G401.6 (cell line): ENCODE measurements around the gene PRKCD.
"Not testable (repeated sequence)": the region's sequence is repeated elsewhere in the genome, so short reads cannot be mapped to it uniquely, and the experiment has no call there.

Experiments used
- FAIRE-seq: peaks from 2 replicates; lab custom pipeline; 2012; peaks lifted over from hg19 to GRCh38; lab: Jason Lieb, UNC

Gene PRKCD

DNA sequence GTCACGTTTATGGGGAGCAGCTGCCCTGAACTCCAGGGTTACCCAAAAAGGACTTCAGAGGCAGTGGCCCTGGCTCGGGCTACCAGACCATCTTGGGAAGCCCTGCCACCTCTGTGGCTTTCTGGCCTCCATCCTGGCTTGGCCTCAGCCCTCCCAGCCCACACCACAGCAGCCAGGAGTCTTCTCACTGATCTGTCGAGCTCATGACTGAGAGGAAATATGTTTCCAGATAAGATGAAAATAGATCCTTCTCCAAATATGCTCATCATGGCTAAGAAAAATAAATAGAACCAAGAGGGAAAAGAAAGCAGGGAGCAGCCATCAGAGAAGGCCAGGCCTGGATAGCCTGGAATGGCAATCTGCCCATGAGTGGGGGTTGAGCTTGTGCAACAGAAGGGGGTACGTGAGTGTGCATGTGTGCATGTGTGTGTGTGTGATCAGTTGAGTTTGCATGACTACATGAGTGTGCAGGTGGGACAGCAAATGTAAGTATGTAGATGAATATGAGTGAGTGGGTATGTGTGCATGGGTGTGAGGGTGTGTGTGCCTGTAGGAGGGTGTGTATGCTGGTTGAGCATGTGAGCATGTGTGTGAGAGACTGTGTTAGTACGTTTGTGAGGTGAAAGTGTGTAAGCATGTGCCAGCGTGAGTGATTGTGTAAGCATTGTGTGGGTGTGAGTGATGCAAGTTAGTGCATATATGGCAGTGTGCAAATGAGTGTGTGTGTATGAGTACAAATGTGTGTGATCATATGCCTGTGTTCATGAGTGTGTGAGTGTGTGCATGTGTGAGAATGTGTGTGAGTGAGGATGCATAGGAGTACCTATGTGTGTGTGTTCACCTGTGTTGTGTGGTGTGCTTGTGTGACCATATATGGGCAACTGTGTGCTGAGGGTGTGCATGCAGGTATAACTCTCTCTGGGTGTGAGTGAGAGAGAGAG lies 20.8 kb upstream of the PRKCD start:
- no peak for FAIRE-seq

DNA sequence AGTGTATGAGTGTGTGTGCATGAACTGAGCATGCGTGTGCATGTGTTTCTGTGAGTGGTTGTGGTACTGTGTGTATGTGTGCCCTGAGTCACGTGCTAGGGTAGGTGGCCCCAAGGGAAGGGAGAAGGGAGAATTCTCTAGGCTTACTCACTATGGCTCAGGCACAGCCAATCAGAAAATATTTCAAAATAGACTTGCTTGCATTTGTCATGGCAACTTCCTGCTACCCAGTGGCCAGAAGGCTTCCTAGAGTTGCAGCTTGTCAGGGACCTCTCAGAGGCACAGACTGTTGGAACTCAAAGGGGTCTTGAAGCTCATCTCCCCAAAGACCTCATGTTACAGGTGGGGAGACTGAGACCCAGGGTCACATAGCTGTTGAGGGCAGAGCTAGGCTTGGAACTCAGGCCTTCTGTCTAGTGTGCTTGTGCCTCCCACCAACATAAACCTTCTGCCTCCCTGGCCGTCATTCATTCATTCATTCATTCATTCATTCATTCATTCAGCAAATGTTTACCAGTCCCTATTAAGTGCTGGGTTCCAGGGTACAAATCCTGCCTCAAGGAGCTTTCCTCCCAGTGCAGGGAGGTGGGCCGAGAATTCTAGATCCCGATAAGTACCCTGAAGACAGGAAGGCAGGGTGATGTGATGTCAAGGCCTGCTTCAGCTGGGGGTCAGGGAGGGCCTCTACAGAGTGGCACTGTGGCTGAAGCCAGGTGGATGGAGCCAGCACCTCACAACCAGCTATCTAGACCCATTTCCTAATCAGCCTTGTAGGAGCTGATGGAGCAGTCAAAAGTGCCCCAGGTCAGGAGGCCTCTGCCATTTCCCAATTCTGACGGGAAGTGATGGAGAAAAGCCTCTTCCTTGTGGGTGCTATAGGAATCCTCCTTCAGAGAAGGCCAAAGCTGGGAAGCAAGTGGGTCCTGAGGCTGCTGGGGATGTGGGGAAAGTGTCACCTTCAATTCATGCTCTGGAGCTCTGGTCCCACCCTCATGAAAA lies 19.9 kb upstream of the PRKCD start:
- FAIRE-seq: no peak

DNA sequence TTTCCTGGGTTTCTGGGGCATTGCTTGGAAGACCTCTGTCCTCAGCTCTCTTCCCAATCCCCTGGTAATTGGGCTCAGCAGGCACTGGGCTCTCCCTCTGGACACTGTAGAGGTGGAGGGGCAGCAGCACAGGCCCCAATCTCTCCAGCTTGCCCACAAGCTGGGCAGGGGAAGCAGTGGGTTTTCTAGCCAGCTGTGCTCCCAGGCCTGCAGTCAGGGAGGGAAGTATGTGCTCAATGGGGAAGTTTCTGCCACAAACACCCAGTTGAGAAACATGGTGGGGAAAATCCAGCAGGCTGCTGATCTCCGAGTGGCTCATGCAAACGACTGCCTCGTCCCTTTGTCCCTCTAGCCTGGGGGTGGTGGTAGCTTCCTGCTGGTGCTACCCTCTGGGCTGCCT lies 18.0 kb upstream of the PRKCD start:
- FAIRE-seq: no peak

DNA sequence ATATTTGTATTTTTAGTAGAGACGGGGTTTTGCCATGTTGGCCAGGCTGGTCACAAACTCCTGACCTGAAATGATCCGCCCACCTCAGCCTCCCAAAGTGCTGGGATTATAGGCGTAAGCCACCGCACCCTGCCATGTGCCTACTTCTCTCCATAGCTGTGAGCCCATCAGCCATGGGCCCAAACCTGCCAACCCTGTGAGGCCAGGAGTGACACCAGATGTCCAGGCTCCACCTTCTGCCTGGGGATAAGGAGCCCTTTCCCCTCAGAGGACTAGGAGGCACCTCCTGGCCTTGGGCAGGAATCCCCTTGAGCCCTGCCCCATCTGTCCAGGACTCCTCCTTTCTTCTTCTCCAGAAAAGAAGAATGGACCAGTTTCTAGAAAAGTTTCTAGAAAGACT lies 16.6 kb upstream of the PRKCD start:
- no peak for FAIRE-seq

DNA sequence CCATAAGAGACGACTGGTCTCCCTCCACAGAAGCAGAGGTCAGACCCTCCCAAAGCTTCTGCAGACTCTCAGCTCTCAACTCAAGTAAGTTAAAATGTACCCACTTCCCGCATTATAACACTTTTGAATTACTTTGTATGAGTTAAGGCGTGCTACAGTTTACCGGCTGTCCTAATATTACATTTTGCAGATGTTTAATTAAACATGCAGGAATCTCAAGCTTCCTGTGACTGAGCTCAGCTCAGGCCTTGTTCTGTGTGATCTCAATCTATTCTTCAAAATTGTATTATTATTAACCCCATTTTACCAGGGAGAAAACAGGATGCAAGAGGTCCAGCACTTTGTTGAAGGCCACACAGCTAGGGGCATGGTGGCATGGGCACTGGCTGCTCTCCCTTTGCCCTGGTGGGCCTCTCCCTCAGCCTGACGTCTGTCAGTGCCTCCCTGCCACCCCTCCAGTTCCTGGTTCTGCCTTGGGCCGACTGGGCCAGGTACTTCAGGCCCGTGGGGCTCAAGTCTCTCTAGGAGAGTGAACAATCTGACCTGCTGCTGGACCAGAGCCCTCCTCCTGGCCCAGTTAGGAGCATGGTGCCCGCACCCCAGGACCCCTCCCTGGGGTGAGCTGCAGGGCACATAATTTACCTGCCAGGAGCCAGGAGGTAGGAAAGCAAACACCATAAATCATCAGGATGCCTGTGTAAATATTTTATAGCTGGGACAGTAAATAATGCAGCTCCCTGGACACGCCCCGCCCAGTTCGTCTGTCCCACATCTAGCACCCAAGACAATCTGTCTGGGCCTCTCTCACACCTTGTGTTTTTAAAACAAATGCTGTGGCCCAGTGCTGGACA lies 15.9 kb upstream of the PRKCD start:
- no peak for FAIRE-seq

DNA sequence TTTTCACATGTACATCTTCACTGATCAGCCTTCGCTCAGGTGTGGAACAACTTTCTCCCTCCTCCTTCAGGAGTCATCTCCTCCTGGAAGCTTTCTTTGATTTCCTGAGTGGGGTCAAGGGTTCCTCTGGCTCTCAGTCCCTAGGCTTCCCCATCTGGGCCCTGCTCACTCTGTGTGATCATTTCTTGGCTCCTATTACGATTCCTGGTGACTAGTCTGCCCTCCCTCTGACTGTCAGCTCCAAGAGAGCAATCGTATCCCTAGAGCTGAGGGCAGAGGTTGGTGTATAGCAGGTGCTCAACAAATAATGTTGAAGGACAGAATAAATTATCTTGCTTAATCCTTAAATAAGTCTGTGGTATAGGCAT lies 15.3 kb upstream of the PRKCD start:
- no peak for FAIRE-seq

DNA sequence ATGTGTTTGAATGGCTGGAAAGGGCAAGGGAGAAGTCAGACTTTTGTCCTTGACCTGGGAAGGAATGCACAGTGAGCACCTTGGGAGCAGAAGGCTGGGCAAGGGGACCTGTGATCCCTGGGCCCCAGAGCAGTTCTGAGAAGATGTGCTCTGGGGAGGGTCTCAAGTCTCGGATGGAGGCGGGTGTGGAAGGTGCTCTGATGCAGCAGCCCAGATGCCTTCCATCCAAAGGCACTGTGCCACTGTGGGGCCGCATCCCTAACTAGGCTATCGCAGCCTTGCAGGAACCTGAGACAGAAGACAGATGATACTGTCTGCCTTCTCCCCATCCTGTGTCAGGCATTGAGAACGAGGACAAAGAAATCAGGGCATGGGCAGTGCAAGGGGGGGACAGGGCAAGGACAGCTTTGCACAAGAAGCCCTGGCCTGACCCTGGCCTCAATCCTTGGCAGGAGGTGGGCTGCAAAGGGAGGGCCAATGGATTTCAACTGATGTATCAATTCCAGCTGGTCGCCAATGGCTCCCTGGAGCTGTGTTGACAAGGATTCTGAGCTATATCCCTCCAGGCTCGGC lies 14.6 kb upstream of the PRKCD start:
- no peak for FAIRE-seq

DNA sequence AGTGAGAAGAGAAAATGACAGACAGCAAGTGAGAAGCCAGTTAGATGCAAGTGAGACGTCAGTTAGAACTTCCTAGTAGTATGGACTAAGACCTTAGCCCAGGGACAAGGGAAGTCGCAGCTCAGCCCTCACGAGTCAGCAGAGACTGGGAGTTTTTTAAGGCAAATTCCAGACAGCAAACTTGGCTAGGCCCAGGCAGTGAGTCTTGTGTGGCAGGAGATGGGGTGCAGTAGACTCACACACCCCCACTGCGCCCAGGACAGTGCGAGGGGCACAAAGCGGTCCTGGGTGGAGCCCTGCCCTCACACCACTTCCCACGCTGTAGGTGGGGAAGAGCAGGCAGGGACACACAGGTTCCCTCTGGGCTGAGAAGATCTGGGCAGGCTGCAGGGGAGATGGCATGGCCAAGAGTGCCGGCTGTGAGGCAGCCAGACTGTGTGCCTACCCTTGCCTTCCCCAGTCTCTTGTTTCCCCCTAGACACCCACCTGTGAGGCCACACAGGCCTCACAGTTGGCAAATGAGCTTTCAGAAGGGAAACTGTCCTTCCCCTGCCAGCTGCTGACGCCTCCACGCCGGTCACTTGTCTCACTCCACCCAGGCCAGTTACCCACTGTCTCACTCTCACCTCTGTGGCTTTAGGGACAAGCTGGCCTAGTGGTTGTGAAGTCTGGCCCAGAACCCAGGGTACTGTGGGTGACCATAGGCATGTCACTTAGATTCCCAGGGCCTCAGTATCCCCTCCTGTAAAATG lies 13.7 kb upstream of the PRKCD start:
- no peak for FAIRE-seq

DNA sequence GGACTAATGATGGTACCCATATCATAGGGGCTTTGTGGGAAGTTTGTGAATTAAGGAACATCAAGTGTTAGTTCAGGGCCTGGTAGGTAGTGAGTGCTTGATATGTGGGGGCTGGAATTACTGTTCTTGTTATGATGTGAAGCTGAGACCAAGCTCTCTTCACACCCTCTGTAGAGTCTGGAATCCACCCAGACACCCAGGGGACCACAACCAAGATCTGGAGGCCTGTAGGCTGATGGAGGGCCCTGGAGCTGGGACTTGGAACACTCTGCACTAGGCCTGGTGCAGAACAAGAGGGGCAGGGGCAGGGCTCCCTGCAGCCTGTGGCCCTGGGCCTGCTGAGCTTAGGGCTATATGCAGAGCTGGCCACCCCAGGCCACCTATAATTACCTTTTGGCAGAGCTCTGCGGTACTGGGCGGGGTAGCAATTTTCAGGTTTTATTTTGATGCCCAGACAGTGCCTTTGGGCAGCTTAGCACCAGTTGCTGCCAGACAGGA lies 13.1 kb upstream of the PRKCD start:
- no peak for FAIRE-seq

DNA sequence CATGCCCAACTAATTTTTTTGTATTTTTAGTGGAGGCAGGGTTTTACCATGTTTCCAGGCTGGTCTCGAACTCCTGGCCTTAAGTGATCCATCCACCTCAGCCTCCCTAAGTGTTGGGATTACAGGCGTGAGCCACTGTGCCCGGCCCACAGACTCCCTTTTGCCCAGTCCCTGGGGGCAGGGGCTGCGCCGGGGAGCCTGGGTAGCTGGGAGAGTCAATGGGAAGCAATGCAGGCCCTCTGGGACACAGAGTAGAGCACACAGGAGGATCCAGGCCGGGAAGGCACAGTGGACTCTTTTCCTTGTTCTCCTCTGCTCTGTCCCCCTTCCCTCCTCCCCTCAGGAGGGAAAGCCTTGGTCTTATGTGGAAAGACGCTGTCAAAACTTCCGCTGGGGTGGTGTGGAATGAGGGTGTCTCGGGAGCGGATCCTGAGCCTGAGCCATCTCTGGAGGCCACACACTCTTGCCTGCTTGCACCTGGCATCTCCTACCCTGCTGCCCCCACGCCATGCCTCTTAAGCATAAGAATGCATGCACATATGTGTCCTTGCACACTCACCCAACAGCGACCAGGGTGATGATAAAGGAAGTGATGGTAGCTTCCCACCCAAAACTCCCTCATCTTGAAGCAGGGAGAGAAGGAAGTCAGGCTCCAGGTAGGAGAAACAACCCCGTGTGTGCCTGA lies 11.9 kb upstream of the PRKCD start:
- no peak for FAIRE-seq

DNA sequence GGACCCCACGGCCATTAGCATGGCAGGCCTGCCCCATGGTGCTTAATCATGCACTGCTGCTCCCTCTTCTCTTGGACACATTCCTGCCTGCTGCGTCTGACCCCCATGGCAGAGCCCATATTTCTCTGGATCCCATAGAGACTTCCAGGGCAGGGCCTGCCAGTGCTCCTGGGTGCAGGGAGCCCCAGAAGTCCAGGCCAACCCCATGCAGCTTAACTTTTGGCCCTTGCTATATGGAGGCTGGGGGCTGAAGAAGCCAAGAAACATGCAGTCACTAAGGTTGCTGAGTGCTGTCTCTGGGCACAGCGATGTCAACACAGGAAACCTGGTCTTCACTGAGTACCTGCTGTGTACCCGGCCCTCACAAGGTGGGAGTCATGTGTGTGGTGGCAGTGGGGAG lies 11.3 kb upstream of the PRKCD start:
- no peak for FAIRE-seq

DNA sequence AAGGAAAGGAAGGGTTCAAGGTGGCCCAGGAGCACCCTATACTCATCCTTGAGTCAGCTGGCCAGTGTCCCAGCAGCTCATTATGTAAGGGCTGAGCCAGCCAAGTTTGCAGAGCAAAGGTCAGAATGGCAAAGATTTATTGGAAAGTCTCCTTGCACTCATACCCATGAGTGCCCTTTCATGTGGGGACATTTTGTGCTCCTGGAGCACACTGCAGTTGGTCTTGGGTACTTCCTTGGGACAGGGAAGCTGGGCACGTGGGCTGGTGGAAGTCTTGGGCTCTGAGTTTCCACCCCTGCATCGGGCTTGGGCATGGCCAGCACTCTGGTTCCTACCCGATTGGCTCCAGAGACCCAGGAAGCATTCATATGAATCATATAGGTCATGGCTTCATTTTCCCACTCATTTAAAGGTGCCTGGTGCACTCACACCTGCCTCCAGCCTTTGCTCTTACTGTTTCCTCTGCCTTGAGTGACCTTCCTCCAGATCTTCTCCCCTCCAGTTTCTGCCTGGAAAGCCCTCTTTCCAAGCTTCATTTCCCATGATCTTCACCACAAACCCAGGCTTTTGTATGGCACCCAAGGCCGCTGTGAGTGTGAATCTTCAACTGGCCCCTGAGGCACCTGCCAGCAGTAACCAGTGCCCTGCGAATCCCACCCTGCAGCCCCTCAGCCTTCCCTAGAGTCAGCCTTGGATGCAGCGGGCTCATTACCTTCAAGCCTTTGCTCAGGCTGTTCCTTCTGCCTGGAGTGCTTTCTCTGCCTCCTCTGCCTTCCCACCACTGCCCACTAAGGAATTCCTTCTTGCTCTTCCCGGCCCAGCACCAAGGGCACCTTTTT lies 10.5 kb upstream of the PRKCD start:
- no peak for FAIRE-seq

DNA sequence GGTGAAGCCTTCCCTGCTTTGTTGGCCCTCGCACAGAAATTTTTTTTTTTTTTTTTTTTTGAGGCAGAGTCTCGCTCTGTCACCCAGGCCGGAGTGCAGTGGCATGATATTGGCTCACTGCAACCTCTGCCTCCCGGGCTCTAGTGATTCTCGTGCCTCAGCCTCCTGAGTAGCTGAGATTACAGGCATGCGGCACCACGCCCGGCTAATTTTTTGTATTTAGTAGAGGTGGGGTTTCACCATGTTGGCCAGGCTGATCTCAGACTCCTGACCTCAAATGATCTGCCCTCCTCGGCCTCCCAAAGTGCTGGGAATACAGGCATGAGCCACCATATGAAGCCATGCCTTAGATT lies 9.9 kb upstream of the PRKCD start:
- not testable (repeated sequence) for FAIRE-seq

DNA sequence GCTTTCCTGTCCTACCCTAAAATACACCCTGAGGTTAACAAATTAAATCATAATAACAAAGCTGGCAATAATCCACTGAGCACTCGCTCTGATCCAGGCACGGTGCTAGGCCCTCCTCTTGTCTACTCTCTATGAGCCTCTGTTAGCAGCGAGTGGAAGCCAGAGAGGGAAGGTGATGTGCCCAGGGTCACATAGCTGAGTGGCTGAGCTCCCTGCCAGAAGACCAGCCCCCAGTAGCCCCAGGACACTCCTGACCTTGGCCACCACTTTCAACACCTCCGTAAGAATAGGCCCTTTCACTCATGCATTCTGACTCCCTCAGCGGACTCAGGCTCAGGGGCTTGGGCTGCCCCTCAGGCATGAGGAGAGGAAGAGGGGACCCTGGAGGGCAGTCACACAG lies 9.5 kb upstream of the PRKCD start:
- FAIRE-seq: no peak

DNA sequence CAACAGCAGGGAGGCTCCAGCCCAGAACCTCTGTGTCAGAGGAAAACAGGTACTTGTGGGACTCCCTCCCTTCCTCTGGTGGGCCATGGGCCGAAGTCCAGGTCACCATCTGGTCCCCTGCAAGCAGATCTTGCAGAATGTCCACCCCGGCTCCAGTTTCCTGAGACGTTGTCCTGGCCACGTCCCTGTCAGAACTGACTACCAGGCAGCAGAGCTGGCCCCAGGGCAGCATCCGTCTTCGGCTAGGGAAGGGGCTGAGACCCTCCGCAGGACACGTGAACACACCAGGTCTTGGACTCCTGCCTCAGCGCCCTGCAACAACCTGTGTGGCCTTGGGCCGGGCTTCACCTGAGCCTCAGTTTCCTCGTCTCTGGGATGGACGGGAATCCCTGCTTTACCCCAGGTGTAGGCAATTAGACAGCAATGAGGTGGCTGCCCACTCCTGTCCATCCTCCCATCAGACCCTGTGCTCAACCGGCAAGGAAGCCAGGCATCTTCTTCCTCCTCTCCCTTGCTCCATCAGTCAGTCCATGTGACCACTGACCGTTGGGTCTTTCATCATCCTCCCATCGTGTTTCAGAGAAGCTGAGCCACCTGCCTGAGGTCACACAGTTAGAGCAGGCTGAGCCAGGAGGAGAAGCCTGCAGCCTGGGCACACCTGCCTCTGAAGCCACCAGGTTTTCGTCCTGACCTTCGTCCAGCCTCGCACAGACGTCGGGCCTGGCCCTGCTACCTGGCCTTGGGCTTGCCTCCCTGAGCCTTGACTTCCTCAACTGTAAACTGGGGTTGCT lies 8.9 kb upstream of the PRKCD start:
- FAIRE-seq: no peak

DNA sequence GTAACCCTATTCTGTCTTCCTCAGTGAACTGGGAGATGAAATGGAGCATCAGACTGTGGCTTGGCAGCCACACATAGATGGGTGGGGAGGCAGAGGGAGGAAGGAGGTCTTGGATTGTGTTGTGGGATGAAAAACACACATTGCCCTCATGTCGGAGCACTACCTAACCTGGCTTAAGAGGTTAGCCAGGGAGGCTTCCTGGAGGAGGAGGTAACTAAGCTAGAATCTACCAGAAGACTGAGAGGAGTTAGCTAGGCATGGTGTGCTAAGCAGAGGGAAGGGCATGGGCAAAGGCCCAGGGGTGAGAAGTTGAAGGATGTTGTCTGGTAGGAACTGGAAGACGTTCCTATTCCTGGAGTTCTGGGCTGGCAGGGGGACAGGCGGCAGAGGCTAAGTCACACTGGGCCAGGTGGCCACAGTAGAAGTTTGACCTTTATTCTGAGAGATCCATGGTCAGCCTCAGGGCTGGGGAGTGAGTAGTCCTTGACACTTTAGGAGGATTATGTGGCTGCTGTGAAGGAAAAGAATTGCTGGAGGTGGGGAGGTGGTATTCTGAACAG lies 7.7 kb upstream of the PRKCD start:
- no peak for FAIRE-seq

DNA sequence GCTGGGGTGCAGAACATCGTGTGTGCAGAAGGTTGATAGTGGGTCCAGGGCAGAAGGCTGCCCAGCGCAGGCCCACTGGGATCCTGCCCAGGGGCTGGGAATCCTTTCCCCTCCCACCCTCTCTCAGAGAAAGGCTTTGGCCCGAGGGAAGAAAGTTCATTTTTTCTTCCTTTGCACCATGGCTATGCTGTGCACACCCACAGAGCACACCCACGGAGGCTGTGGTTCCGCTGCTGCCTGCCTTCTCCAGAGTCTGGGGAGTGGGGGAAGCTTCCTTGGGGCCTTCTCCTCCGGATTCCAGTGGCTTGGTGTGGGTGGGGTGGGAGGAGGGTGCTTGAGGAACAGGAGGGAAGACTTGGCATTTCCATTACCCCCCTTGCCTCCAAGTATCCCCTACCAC lies 7.0 kb upstream of the PRKCD start:
- FAIRE-seq: no peak

DNA sequence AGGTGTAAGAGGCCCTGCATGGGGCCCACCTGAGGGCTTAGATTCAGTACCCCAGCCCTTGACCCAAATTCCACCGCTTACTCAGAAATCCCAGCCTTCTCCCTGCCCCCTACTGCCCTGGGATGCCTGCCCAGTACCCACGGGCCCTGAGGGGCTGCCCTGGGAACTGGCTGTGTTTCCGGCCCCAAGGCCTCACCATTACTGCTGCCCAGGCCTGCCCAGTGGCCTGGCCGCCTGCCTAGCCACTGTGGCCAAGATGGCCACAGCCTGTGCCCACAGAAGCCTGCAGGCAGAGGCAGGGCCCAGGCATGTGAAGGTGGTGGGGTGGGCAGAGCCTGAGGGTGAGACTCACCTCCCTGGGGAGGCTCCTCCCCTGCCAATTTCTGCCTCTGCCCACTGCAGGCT lies 6.1 kb upstream of the PRKCD start:
- FAIRE-seq: no peak
